ENCODE data around the gene PPM1M. TPM values are rescaled to one million over a fixed set of nuclear protein-coding genes. Genes with fewer than 3 reads are reported as not detected.

The PPM1M gene
- total RNA-seq, 1 experiment from 2014 or later = 6.7 TPM

GRCh38 chr3:52259035-52259434 lies 13.5 kb downstream of the PPM1M start:
- TF ChIP-seq, protein P1, sequence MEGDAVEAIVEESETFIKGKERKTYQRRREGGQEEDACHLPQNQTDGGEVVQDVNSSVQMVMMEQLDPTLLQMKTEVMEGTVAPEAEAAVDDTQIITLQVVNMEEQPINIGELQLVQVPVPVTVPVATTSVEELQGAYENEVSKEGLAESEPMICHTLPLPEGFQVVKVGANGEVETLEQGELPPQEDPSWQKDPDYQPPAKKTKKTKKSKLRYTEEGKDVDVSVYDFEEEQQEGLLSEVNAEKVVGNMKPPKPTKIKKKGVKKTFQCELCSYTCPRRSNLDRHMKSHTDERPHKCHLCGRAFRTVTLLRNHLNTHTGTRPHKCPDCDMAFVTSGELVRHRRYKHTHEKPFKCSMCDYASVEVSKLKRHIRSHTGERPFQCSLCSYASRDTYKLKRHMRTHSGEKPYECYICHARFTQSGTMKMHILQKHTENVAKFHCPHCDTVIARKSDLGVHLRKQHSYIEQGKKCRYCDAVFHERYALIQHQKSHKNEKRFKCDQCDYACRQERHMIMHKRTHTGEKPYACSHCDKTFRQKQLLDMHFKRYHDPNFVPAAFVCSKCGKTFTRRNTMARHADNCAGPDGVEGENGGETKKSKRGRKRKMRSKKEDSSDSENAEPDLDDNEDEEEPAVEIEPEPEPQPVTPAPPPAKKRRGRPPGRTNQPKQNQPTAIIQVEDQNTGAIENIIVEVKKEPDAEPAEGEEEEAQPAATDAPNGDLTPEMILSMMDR (IDR thresholded peaks at IDR 0.05; ENCODE audit: insufficient read depth in 1 of 2, low read depth in 1 of 2, low read length in 1 of 2, severe bottlenecking in 1 of 2, unreplicated experiment in 1 of 2) = no peak
- Histone ChIP-seq H3K4me3 (ENCODE audit: low read depth, low read length) (no peak overlapping the region), H3K36me3 (ENCODE audit: control insufficient read depth, insufficient read depth, low read length) (peaks cover 10% of the 10 kb centered on the region), H3K27me3 (replicated peaks; ENCODE audit: control insufficient read depth, insufficient read depth, low read length) (no peaks in the 10 kb centered on the region), H3K9me3 (no peaks in the 10 kb centered on the region), H3K4me1 (peaks cover 10% of the 10 kb centered on the region; the same call in 1 of the 2 replicates)
- POLR2A ChIA-PET = no interaction called here
- H3K4me3 Mint-ChIP-seq (ENCODE audit: unreplicated experiment) = no peak overlapping the region
- H3K4me1 Mint-ChIP-seq (ENCODE audit: low read depth, unreplicated experiment) = peaks cover 27% of the 10 kb centered on the region
- intact Hi-C loops (cut with micrococcal nuclease; ENCODE audit: unreplicated experiment) = no loop called here
- no TSS peak for BruUV-seq (replicated peaks)
- H3K27ac Mint-ChIP-seq (ENCODE audit: unreplicated experiment) = no peak overlapping the region
- no peaks in the 10 kb centered on the region for H3K27me3 Mint-ChIP-seq (ENCODE audit: insufficient read depth, unreplicated experiment)
- peaks cover 97% of the 10 kb centered on the region for H3K36me3 Mint-ChIP-seq (ENCODE audit: insufficient read depth, unreplicated experiment)
- H3K9me3 Mint-ChIP-seq (ENCODE audit: unreplicated experiment) = peaks cover 8% of the 10 kb centered on the region
- CTCF ChIA-PET = no interaction called here
- no peak for DNase-seq

GRCh38 chr3:52259448-52259847 lies 13.9 kb downstream of the PPM1M start:
- peaks cover 9% of the 10 kb centered on the region for H3K9me3 Mint-ChIP-seq (ENCODE audit: unreplicated experiment)
- no peak overlapping the region for H3K4me3 Mint-ChIP-seq (ENCODE audit: unreplicated experiment)
- no peak overlapping the region for H3K27ac Mint-ChIP-seq (ENCODE audit: unreplicated experiment)
- H3K36me3 Mint-ChIP-seq (ENCODE audit: insufficient read depth, unreplicated experiment) = peaks cover 97% of the 10 kb centered on the region
- no peaks in the 10 kb centered on the region for H3K27me3 ChIP-seq (replicated peaks; ENCODE audit: control insufficient read depth, insufficient read depth, low read length)
- no peaks in the 10 kb centered on the region for H3K27me3 Mint-ChIP-seq (ENCODE audit: insufficient read depth, unreplicated experiment)
- no peak overlapping the region for H3K4me3 ChIP-seq (ENCODE audit: low read depth, low read length)
- DNase-seq = no peak
- intact Hi-C loops (cut with micrococcal nuclease; ENCODE audit: unreplicated experiment) = no loop called here
- peaks cover 10% of the 10 kb centered on the region; the same call in 1 of the 2 replicates for H3K4me1 ChIP-seq
- ChIA-PET CTCF (no interaction called here), POLR2A (no interaction called here)
- peaks cover 10% of the 10 kb centered on the region for H3K36me3 ChIP-seq (ENCODE audit: control insufficient read depth, insufficient read depth, low read length)
- H3K4me1 Mint-ChIP-seq (ENCODE audit: low read depth, unreplicated experiment) = peaks cover 32% of the 10 kb centered on the region
- TF ChIP-seq, protein P1 (IDR thresholded peaks at IDR 0.05; ENCODE audit: insufficient read depth in 1 of 2, low read depth in 1 of 2, low read length in 1 of 2, severe bottlenecking in 1 of 2, unreplicated experiment in 1 of 2) = no peak
- no TSS peak for BruUV-seq (replicated peaks)
- H3K9me3 ChIP-seq = no peaks in the 10 kb centered on the region

DNA sequence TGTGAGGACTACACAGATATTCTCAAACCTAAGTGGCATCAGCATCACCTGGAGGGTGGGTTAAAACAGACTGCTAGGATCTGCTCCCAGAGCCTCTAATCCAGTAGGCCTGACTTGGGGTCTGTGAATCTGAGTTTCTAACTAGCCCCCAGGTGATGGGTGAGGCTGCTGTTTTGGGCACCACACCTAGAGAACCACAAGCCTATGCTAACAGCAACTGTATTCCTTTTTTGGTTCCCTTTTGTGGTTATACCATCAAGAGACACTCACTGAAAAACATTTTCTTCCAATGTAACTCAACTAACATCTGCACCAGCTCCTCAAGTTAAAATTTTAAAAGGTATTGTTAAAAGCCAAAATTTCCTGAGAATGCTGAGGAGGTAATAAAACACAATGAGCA lies 16.9 kb downstream of the PPM1M start:
- no peak for DNase-seq
- Histone ChIP-seq H3K4me1 (peaks cover 23% of the 10 kb centered on the region; the same call in 1 of the 2 replicates), H3K9me3 (no peaks in the 10 kb centered on the region), H3K4me3 (ENCODE audit: low read depth, low read length) (no peak overlapping the region), H3K27me3 (replicated peaks; ENCODE audit: control insufficient read depth, insufficient read depth, low read length) (no peaks in the 10 kb centered on the region), H3K36me3 (ENCODE audit: control insufficient read depth, insufficient read depth, low read length) (peaks cover 2% of the 10 kb centered on the region)
- no peaks in the 10 kb centered on the region for H3K27me3 Mint-ChIP-seq (ENCODE audit: insufficient read depth, unreplicated experiment)
- H3K4me3 Mint-ChIP-seq (ENCODE audit: unreplicated experiment) = no peak overlapping the region
- ChIA-PET POLR2A (interaction anchor here (0.6 kb wide), 1 partner anchor 147 kb away, joined by 3 read pairs; no protein-coding TSS in a partner anchor), CTCF (no interaction called here)
- H3K4me1 Mint-ChIP-seq (ENCODE audit: low read depth, unreplicated experiment) = peaks cover 37% of the 10 kb centered on the region
- intact Hi-C loops (cut with micrococcal nuclease; ENCODE audit: unreplicated experiment) = no loop called here
- H3K27ac Mint-ChIP-seq (ENCODE audit: unreplicated experiment) = no peak overlapping the region
- H3K36me3 Mint-ChIP-seq (ENCODE audit: insufficient read depth, unreplicated experiment) = peaks cover 94% of the 10 kb centered on the region
- TF ChIP-seq, protein P1 (IDR thresholded peaks at IDR 0.05; ENCODE audit: insufficient read depth in 1 of 2, low read depth in 1 of 2, low read length in 1 of 2, severe bottlenecking in 1 of 2, unreplicated experiment in 1 of 2) = no peak
- no TSS peak for BruUV-seq (replicated peaks)
- peaks cover 9% of the 10 kb centered on the region for H3K9me3 Mint-ChIP-seq (ENCODE audit: unreplicated experiment)
